ENCODE results near the gene RGPD4. TPM values are rescaled to one million over a fixed set of nuclear protein-coding genes. Genes with fewer than 3 reads are reported as not detected.
A peak's percentile ranks its signal among the peaks of the same experiment; 100 is the strongest.

RGPD4 gene
- total RNA-seq, 1 donor, result under 0.01 TPM

DNA sequence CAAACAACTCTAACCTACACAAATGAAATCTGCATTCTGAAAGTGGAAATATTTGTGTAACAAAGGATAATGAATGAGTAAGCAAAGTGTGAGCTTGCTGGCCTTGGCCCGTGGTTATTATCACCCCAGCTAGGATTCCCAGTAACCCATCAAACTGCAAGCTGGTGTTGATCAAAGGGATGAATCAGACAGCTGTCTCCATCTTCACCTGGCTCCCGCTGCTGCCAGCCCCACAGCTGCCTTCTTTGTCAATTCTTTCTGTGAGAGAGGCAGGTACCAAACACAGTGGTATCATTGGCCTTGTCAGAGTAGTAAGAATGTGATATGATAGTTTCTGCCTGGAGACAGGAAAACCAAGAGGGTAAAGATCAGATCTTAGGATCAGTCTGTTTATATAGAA lies 25.2 kb upstream of the RGPD4 start:
- TF ChIP-seq, protein P1, sequence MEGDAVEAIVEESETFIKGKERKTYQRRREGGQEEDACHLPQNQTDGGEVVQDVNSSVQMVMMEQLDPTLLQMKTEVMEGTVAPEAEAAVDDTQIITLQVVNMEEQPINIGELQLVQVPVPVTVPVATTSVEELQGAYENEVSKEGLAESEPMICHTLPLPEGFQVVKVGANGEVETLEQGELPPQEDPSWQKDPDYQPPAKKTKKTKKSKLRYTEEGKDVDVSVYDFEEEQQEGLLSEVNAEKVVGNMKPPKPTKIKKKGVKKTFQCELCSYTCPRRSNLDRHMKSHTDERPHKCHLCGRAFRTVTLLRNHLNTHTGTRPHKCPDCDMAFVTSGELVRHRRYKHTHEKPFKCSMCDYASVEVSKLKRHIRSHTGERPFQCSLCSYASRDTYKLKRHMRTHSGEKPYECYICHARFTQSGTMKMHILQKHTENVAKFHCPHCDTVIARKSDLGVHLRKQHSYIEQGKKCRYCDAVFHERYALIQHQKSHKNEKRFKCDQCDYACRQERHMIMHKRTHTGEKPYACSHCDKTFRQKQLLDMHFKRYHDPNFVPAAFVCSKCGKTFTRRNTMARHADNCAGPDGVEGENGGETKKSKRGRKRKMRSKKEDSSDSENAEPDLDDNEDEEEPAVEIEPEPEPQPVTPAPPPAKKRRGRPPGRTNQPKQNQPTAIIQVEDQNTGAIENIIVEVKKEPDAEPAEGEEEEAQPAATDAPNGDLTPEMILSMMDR (IDR thresholded peaks at IDR 0.05; ENCODE audit: extremely low read depth, low read depth, low read length), result no peak
- no peaks in the 10 kb centered on the region for H3K4me1 ChIP-seq (ENCODE audit: insufficient read depth, low read length)
- no peak overlapping the region for H2AFZ ChIP-seq (ENCODE audit: low read length)
- no peak overlapping the region for H3K27ac ChIP-seq (ENCODE audit: low read depth, low read length)
- H3K79me2 ChIP-seq (ENCODE audit: insufficient read depth, low read length), result no peaks in the 10 kb centered on the region
- no peaks in the 10 kb centered on the region for H3K9me3 ChIP-seq (ENCODE audit: low read depth, low read length)
- no peak overlapping the region for H3K4me2 ChIP-seq (ENCODE audit: insufficient read depth, low read length)
- no peak overlapping the region for H3K4me3 ChIP-seq (ENCODE audit: insufficient read depth, low read length)
- H3K27me3 ChIP-seq (ENCODE audit: insufficient read depth, low read length), result no peaks in the 10 kb centered on the region
- no peak for DNase-seq (ENCODE audit: insufficient read length, low spot score, missing footprints)
- no peaks in the 10 kb centered on the region for H4K20me1 ChIP-seq (ENCODE audit: insufficient read depth, low read length)
- no peaks in the 10 kb centered on the region for H3K36me3 ChIP-seq (ENCODE audit: insufficient read depth, low read length)

DNA sequence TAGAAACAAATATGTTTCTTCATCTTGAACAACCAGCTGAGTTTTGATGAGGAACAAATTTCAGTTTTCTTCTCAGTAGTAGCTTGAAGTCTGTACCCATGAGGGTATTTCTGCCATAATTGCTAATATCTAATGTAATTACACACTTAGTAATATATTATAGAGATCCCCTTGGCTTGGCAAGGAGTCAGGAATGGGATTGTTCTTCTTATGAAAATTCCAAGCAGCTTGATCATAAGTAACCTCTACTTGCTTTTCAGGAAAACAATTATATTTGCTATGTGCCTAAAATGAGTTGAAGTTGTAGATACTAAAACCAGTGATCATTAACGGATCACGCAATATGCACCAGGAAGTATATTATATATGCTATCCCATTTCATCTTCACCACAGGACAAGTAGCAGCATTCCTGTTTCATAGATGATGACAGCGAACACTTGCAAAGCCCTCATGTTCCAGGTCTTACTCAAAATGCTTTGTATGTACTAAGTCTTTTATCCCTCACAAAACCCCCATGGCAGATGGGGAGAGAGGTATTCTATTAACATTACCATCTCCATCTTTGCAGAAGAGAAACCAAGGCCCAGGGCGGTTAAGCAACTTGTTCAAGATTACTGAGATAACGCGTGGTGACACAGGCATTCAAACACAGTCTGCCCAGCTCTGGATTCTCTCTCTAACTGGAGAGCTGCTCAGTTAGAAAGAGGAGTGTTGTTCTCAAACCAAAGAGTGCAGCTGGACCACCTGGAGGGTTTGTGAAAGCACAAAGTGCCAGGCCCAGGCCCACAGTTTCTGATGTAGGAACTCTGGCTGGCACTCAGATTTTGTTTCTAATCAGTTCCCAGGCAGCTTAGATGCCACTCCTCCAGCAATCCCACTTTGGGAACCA lies 21.8 kb upstream of the RGPD4 start:
- Histone ChIP-seq H3K27me3 (ENCODE audit: insufficient read depth, low read length) (no peaks in the 10 kb centered on the region), H3K79me2 (ENCODE audit: insufficient read depth, low read length) (no peaks in the 10 kb centered on the region), H4K20me1 (ENCODE audit: insufficient read depth, low read length) (no peaks in the 10 kb centered on the region), H2AFZ (ENCODE audit: low read length) (no peak overlapping the region), H3K4me2 (ENCODE audit: insufficient read depth, low read length) (no peak overlapping the region), H3K4me1 (ENCODE audit: insufficient read depth, low read length) (no peaks in the 10 kb centered on the region), H3K27ac (ENCODE audit: low read depth, low read length) (no peak overlapping the region), H3K4me3 (ENCODE audit: insufficient read depth, low read length) (no peak overlapping the region), H3K36me3 (ENCODE audit: insufficient read depth, low read length) (no peaks in the 10 kb centered on the region), H3K9me3 (ENCODE audit: low read depth, low read length) (no peaks in the 10 kb centered on the region)
- TF ChIP-seq, protein P1 (IDR thresholded peaks at IDR 0.05; ENCODE audit: extremely low read depth, low read depth, low read length), result no peak
- DNase-seq (ENCODE audit: insufficient read length, low spot score, missing footprints), result no peak

DNA sequence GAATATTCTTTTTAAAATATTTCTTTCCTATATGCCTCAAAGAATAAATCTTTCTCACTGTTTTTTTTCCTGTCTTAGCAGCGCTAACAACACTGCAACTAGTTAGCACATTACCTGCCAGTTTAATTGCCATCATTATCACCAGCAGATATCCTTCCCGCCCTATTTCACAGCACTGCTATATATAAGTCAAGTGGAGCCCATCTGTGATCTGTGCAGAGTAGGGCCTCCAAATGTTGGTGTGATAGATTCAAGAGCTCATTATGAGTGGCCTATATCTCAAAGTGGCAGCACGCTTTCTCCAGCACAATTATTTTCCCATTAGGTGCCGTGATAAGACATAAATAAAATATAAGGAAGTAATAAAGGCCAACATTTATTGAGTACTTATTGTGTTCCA lies 19.8 kb upstream of the RGPD4 start:
- TF ChIP-seq, protein P1 (IDR thresholded peaks at IDR 0.05; ENCODE audit: extremely low read depth, low read depth, low read length), result no peak
- no peak overlapping the region for H3K4me2 ChIP-seq (ENCODE audit: insufficient read depth, low read length)
- H4K20me1 ChIP-seq (ENCODE audit: insufficient read depth, low read length), result no peaks in the 10 kb centered on the region
- no peak overlapping the region for H2AFZ ChIP-seq (ENCODE audit: low read length)
- H3K9me3 ChIP-seq (ENCODE audit: low read depth, low read length), result no peaks in the 10 kb centered on the region
- no peak overlapping the region for H3K27ac ChIP-seq (ENCODE audit: low read depth, low read length)
- DNase-seq (ENCODE audit: insufficient read length, low spot score, missing footprints), result no peak
- no peaks in the 10 kb centered on the region for H3K79me2 ChIP-seq (ENCODE audit: insufficient read depth, low read length)
- H3K27me3 ChIP-seq (ENCODE audit: insufficient read depth, low read length), result no peaks in the 10 kb centered on the region
- no peaks in the 10 kb centered on the region for H3K4me1 ChIP-seq (ENCODE audit: insufficient read depth, low read length)
- no peak overlapping the region for H3K4me3 ChIP-seq (ENCODE audit: insufficient read depth, low read length)
- H3K36me3 ChIP-seq (ENCODE audit: insufficient read depth, low read length), result no peaks in the 10 kb centered on the region

DNA sequence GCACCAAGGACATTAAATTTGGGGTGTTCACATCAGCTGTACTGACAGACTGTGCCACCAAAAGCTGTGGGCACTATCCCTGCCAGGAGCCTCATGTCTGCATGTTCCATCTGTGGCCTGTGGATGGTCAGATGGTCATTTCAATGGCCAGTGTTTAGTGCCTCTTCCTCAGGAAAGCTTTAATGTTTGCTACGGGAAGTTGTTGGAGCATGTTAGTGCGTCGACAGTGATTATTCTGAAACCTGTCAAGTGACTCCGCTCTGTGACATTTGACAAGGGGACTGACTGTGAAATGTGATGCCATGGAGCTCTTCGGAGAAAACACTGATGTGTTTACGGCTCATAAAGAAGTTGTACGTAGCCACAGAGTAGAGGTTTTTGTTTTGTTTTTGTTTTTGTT lies 18.7 kb upstream of the RGPD4 start:
- Histone ChIP-seq H3K9me3 (ENCODE audit: low read depth, low read length) (no peaks in the 10 kb centered on the region), H3K27ac (ENCODE audit: low read depth, low read length) (no peak overlapping the region), H3K4me2 (ENCODE audit: insufficient read depth, low read length) (no peak overlapping the region), H4K20me1 (ENCODE audit: insufficient read depth, low read length) (no peaks in the 10 kb centered on the region), H3K27me3 (ENCODE audit: insufficient read depth, low read length) (no peaks in the 10 kb centered on the region), H3K4me1 (ENCODE audit: insufficient read depth, low read length) (no peaks in the 10 kb centered on the region), H3K79me2 (ENCODE audit: insufficient read depth, low read length) (no peaks in the 10 kb centered on the region), H2AFZ (ENCODE audit: low read length) (peak overlapping the region; percentile 41), H3K4me3 (ENCODE audit: insufficient read depth, low read length) (no peak overlapping the region), H3K36me3 (ENCODE audit: insufficient read depth, low read length) (no peaks in the 10 kb centered on the region)
- DNase-seq (ENCODE audit: insufficient read length, low spot score, missing footprints), result no peak
- TF ChIP-seq, protein P1 (IDR thresholded peaks at IDR 0.05; ENCODE audit: extremely low read depth, low read depth, low read length), result no peak
